ENCODE data around the gene SLC1A4. TPM values are rescaled to one million over a fixed set of nuclear protein-coding genes. Genes with fewer than 3 reads are reported as not detected.

Gene SLC1A4
- total RNA-seq, 1 donor, result 7.8 TPM

DNA sequence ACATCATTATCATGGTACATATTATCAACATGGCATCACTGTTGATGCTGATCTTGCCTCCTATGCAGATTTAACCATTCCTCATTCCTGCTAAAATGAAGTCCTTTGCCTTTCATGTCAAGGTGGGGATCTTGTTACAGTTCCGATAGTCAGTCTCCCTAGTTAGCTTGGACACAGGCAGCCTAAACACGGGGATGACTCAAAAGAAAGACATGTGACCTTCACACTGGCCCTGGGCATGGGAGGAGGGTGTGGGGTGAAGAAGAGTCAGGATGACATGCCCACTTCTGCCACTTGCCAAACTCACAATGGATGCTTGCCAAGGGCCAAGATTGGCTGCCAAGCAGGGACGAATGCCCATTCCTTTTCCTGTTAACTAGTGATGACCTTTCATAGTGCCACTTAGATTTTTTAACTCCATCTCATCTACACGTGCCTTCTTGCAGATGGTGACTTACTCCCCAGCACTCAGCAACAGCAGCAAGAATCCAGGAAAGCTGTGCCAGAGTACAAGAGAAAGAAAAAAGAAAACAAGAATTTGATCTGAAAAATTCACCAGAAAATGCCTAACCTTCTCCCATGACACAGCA lies 13.9 kb upstream of the SLC1A4 start:
- no peak for TF ChIP-seq CTCF (IDR thresholded peaks at IDR 0.05; ENCODE audit: insufficient read depth, low read depth, low read length)
- H3K4me3 ChIP-seq (ENCODE audit: low read depth, low read length), result no peak overlapping the region
- peak; percentile 41 for DNase-seq (ENCODE audit: low read depth)

GRCh38 chr2:64976276-64976675 lies 12.9 kb upstream of the SLC1A4 start:
- no peak for DNase-seq (ENCODE audit: low read depth)
- TF ChIP-seq CTCF (IDR thresholded peaks at IDR 0.05; ENCODE audit: insufficient read depth, low read depth, low read length), result no peak
- no peak overlapping the region for H3K4me3 ChIP-seq (ENCODE audit: low read depth, low read length)

GRCh38 chr2:64978514-64979268 lies 10.5 kb upstream of the SLC1A4 start:
- no peak for DNase-seq (ENCODE audit: low read depth)

DNA sequence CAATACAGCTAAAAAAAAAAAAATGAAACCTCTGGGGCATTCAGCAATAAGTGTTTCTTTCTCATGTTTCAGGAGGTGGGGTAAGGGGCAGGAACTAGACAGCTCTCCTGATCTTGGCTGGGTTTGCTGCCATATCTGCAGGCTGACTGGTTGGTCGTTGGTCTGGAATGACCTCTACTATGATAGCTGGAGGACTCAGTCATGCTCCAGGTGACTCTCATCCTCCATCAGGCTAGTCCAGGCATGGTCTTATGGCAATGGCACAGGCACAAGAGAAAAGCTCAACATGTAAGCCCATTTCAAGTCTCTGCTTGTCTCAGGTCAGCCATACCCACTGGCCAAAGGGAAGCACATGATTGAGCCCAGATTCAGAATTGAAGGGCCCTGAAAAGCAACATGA lies 9.5 kb upstream of the SLC1A4 start:
- TF ChIP-seq CTCF (IDR thresholded peaks at IDR 0.05; ENCODE audit: insufficient read depth, low read depth, low read length), result no peak
- H3K4me3 ChIP-seq (ENCODE audit: low read depth, low read length), result no peak overlapping the region
- DNase-seq (ENCODE audit: low read depth), result no peak

More at GRCh38 chr2:64978514-64979268, 10.5 kb upstream of the SLC1A4 start:
- peak; percentile 29 for TF ChIP-seq CTCF (IDR thresholded peaks at IDR 0.05; ENCODE audit: insufficient read depth, low read depth, low read length)
- no peak overlapping the region for H3K4me3 ChIP-seq (ENCODE audit: low read depth, low read length)

DNA sequence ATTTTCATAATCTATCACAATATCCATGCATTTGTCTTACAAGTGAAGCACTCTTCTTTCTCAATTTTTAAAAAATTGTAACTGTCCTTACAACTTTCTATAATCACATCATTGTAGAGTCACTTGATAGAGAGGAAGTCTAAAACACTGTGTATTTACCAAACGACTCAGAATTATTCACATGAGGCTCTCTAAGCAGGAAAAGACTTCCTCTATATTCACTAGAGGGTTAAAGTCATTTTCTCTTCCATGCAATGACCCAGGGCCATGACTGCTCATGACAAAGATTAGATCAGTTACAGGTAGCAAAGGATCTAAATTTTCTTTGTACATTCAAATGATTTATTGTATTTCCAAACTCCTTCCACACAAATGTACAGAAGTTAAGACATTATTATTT lies 9.0 kb upstream of the SLC1A4 start:
- no peak for DNase-seq (ENCODE audit: low read depth)
- no peak overlapping the region for H3K4me3 ChIP-seq (ENCODE audit: low read depth, low read length)
- TF ChIP-seq CTCF (IDR thresholded peaks at IDR 0.05; ENCODE audit: insufficient read depth, low read depth, low read length), result no peak

DNA sequence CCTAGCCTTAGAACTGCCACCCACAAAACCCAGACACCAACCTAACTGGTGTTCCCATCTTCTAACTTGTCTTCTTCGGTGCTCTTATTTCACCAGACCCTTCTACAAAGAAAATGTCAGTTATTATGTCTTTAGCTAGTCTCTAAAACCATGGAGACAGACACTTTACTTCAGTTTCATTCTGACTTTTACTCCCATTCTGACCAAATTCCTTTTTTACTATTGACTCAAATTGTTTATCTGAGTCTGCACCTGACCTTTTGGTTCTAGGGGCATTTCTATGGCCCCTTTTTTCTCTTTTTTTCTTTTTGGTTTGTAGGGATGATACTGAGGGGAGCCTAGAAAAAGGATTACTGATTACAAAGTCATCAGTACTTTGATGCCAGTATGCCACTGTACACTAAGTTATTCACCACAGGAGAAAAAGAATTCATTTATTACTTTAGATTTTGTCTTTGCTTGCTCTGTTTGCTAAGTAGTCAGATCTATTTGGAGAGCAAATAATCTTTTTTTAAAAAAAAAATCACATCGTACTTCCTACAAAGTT lies 6.8 kb upstream of the SLC1A4 start:
- no peak for DNase-seq (ENCODE audit: low read depth)
- H3K4me3 ChIP-seq (ENCODE audit: low read depth, low read length), result no peak overlapping the region
- TF ChIP-seq CTCF (IDR thresholded peaks at IDR 0.05; ENCODE audit: insufficient read depth, low read depth, low read length), result no peak
